ENCODE measurements around the gene ARID1B. TPM values are rescaled to one million over a fixed set of nuclear protein-coding genes. Genes with fewer than 3 reads are reported as not detected.

Gene ARID1B
- total and polyA plus RNA-seq, 2 experiments from 2014 or later: 32.9 to 67.0 TPM

- Histone ChIP-seq H3K4me2 (no peak overlapping the region), H3K36me3 (replicated peaks; ENCODE audit: insufficient read depth, low read depth) (no peaks in the 10 kb centered on the region), H3K9me3 (ENCODE audit: low read depth) (no peaks in the 10 kb centered on the region), H3K27ac (no peak overlapping the region), H4K20me1 (ENCODE audit: insufficient read depth, poor library complexity, severe bottlenecking) (no peaks in the 10 kb centered on the region), H3K4me3 (no peak overlapping the region), H3K9me2 (replicated peaks; ENCODE audit: insufficient read depth) (no peaks in the 10 kb centered on the region), H3K27me3 (peaks cover 36% of the 10 kb centered on the region), H3K79me2 (no peaks in the 10 kb centered on the region), H3K4me1 (ENCODE audit: insufficient read depth) (peaks cover 15% of the 10 kb centered on the region), H2AFZ (no peak overlapping the region)
- TF ChIP-seq EZH2phosphoT487 (IDR thresholded peaks at IDR 0.05; ENCODE audit: low read depth, severe bottlenecking, unreplicated experiment): no peak
- no peak for TF ChIP-seq EZH2 (IDR thresholded peaks at IDR 0.05; ENCODE audit: borderline replicate concordance)
- no peak for TF ChIP-seq CTCF (IDR thresholded peaks at IDR 0.05; ENCODE audit: poor library complexity)
- 78% methylated on average over 3 of the region's 3 CpGs for WGBS (ENCODE audit: low lambda C conversion rate, missing lambda C conversion rate)
- DNase-seq (ENCODE audit: low spot score): no peak
Measured at GRCh38 chr6:157239148-157239547, 462.0 kb downstream of the ARID1B start.

GRCh38 chr6:157239671-157240058, 462.5 kb downstream of the ARID1B start:
- no peak for DNase-seq (ENCODE audit: low spot score)
- TF ChIP-seq EZH2phosphoT487 (IDR thresholded peaks at IDR 0.05; ENCODE audit: low read depth, severe bottlenecking, unreplicated experiment) (no peak), EZH2 (IDR thresholded peaks at IDR 0.05; ENCODE audit: borderline replicate concordance) (no peak), CTCF (IDR thresholded peaks at IDR 0.05; ENCODE audit: poor library complexity) (no peak)
- WGBS (ENCODE audit: low lambda C conversion rate, missing lambda C conversion rate): 72% methylated on average over 12 of the region's 12 CpGs
- no peaks in the 10 kb centered on the region for H3K9me3 ChIP-seq (ENCODE audit: low read depth)
- H3K4me2 ChIP-seq: peak overlapping the region; percentile 61
- H3K4me3 ChIP-seq: no peak overlapping the region
- H3K27me3 ChIP-seq: peaks cover 30% of the 10 kb centered on the region
- no peaks in the 10 kb centered on the region for H4K20me1 ChIP-seq (ENCODE audit: insufficient read depth, poor library complexity, severe bottlenecking)
- H3K79me2 ChIP-seq: no peaks in the 10 kb centered on the region
- no peak overlapping the region for H2AFZ ChIP-seq
- H3K9me2 ChIP-seq (replicated peaks; ENCODE audit: insufficient read depth): no peaks in the 10 kb centered on the region
- H3K27ac ChIP-seq: no peak overlapping the region
- no peaks in the 10 kb centered on the region for H3K36me3 ChIP-seq (replicated peaks; ENCODE audit: insufficient read depth, low read depth)
- H3K4me1 ChIP-seq (ENCODE audit: insufficient read depth): peaks cover 18% of the 10 kb centered on the region

- Histone ChIP-seq H3K27ac (no peak overlapping the region), H3K4me3 (no peak overlapping the region), H3K4me2 (peak overlapping the region; percentile 61), H2AFZ (no peak overlapping the region), H3K4me1 (ENCODE audit: insufficient read depth) (peaks cover 21% of the 10 kb centered on the region), H3K36me3 (replicated peaks; ENCODE audit: insufficient read depth, low read depth) (no peaks in the 10 kb centered on the region), H3K9me2 (replicated peaks; ENCODE audit: insufficient read depth) (no peaks in the 10 kb centered on the region), H3K79me2 (no peaks in the 10 kb centered on the region), H3K9me3 (ENCODE audit: low read depth) (no peaks in the 10 kb centered on the region), H4K20me1 (ENCODE audit: insufficient read depth, poor library complexity, severe bottlenecking) (no peaks in the 10 kb centered on the region), H3K27me3 (peaks cover 24% of the 10 kb centered on the region)
- peak; percentile 62 for DNase-seq (ENCODE audit: low spot score)
- no peak for TF ChIP-seq CTCF (IDR thresholded peaks at IDR 0.05; ENCODE audit: poor library complexity)
- TF ChIP-seq EZH2 (IDR thresholded peaks at IDR 0.05; ENCODE audit: borderline replicate concordance): no peak
- no peak for TF ChIP-seq EZH2phosphoT487 (IDR thresholded peaks at IDR 0.05; ENCODE audit: low read depth, severe bottlenecking, unreplicated experiment)
- WGBS (ENCODE audit: low lambda C conversion rate, missing lambda C conversion rate): 48% methylated on average over 27 of the region's 28 CpGs
Measured at GRCh38 chr6:157240059-157240959, 463.1 kb downstream of the ARID1B start.
